Heart right ventricle (tissue), 16 donors: ENCODE results near the gene KNOP1. TPM values are rescaled to one million over a fixed set of nuclear protein-coding genes. Genes with fewer than 3 reads are reported as not detected.

Experiments used
- ATAC-seq, 8 donors: fragments of 200-7000 bp; cut with Tn5 transposase; one replicate each; pipeline ENCODE4 v1.9.1; 2020; ENCODE audit warnings: mild to moderate bottlenecking in 8 of 8, moderate library complexity in 8 of 8, moderate number of reproducible peaks in 1 of 8
- DNase-seq, 2 donors: peaks; one replicate each; pipeline ENCODE4 v3.0.0-alpha.2; 2020
- H3K27ac ChIP-seq, 10 donors: fragments of 200-600 bp; sonication (generic) in 2 of 10; one replicate each; pipeline versions ENCODE4 v1.5.0 to v1.8.0; 2020 to 2022; ENCODE audit warnings: mild to moderate bottlenecking in 3 of 10
- H3K27me3 ChIP-seq, 7 donors: fragments of 200-600 bp; one replicate each; pipeline ENCODE4 v1.8.0; 2021 to 2022; ENCODE audit warnings: mild to moderate bottlenecking in 2 of 7
- H3K36me3 ChIP-seq, 9 donors: fragments of 200-600 bp; sonication (generic) in 1 of 9; one replicate each; pipeline versions ENCODE4 v1.5.0 to v1.8.0; 2020 to 2022; ENCODE audit warnings: mild to moderate bottlenecking in 2 of 9
- H3K4me1 ChIP-seq, 9 donors: fragments of 200-600 bp; sonication (generic) in 1 of 9; one replicate each; pipeline versions ENCODE4 v1.5.0 to v1.8.0; 2020 to 2022; ENCODE audit warnings: mild to moderate bottlenecking in 4 of 9
- H3K4me3 ChIP-seq, 10 donors: fragments of 200-600 bp; sonication (generic) in 2 of 10; one replicate each; pipeline versions ENCODE4 v1.5.0 to v1.8.0; 2020 to 2022; ENCODE audit warnings: mild to moderate bottlenecking in 7 of 10, moderate library complexity in 2 of 10
- H3K9me3 ChIP-seq, 11 donors: fragments of 200-600 bp in 10 of 11; sonication (generic) in 2 of 11; one replicate each; pipeline versions ENCODE4 v1.5.0 to v1.8.0; 2013 to 2022; ENCODE audit warnings: mild to moderate bottlenecking in 2 of 11, control low read depth in 1 of 11, moderate library complexity in 1 of 11
- WGBS, 2 donors: extraction: QIAGEN DNeasy Blood & Tissue Kit; methylation state at CpG; one replicate each; pipeline ENCODE4 v1.1.7; 2013; ENCODE audit warnings: inconsistent platforms in 1 of 2; 5-methylcytosine and 5-hydroxymethylcytosine counted together
- intact Hi-C, 10 donors: fragments of 100-400 bp; cut with DNase I; formaldehyde crosslinking; loops; one replicate each; pipeline versions ENCODE4 v1.11.1 to v1.14.2; 2022
- polyA plus RNA-seq, 2 donors: library from polyadenylated mRNA; stranded (reverse); fragments of 200-250 nt; gene quantifications; one replicate each; pipeline ENCODE4 v1.2.3, GENCODE V29; 2013
- total RNA-seq, 10 donors: library from RNA; stranded (reverse); fragmentation: NEBNext Ultra II Directional in 3 of 10; extraction: Animal tissue kit (Norgen Biotek cat#: 25700) in 3 of 10; gene quantifications; one replicate each; pipeline versions ENCODE4 v1.2.1 to v1.2.4, GENCODE V29; 2021 to 2023
- TF ChIP-seq, protein P1 (sequence below), 9 donors: fragments of 200-600 bp; sonication (generic) in 2 of 9; IDR thresholded peaks; one replicate each; pipeline versions ENCODE4 v1.5.0 to v1.8.0; 2021 to 2022; ENCODE audit warnings: antibody characterized with exemption in 9 of 9, mild to moderate bottlenecking in 5 of 9, moderate library complexity in 1 of 9
- donor health status: Arrhythmogenic right ventricular cardiomyopathy.
- donor health status: ischemic (EF 13 %, LVEDD 7.1; RV severe dilation, severe dysfunction).
- donor health status: healthy with polysubstance abuse.
- donor health status: DM: no; HTN: yes; CAD: no.
- donor health status: DM: no; HTN: no; CAD: no.
- donor health status: ischemic (EF 25% LVEDD 6.9; RV normal size, moderate dysfunction).
- donor health status: ischemic (EF 25% LVEDD 5.7; RV mildly dilated, moderate dysfunction).
- donor health status: healthy.
- donor health status: DM: yes; HTN: yes; CAD: no.
- donor health status: Ischemic cardiomyopathy.
- donor health status: ischemic (EF 35%, LVEDD 5.7; RV mildly dilated, moderate dysfunction).
- donor health status: nonischemic (EF 11% LVEDD 7.7; RV severe dilation, severe dysfunction).
- donor health status: DM: yes; HTN: yes; CAD: no.
- donor health status: PGD.
- donor health status: ischemic (EF 29% LVEDD 5.4; RV normal size, mild dysfunction).
- donor health status: nonischemic (EF 23%, LVEDD 6.1; RV moderate dilation, normal function).

Gene KNOP1
- total and polyA plus RNA-seq, 12 donors: 4.5 to 25.7 (median 6.7) TPM

DNA sequence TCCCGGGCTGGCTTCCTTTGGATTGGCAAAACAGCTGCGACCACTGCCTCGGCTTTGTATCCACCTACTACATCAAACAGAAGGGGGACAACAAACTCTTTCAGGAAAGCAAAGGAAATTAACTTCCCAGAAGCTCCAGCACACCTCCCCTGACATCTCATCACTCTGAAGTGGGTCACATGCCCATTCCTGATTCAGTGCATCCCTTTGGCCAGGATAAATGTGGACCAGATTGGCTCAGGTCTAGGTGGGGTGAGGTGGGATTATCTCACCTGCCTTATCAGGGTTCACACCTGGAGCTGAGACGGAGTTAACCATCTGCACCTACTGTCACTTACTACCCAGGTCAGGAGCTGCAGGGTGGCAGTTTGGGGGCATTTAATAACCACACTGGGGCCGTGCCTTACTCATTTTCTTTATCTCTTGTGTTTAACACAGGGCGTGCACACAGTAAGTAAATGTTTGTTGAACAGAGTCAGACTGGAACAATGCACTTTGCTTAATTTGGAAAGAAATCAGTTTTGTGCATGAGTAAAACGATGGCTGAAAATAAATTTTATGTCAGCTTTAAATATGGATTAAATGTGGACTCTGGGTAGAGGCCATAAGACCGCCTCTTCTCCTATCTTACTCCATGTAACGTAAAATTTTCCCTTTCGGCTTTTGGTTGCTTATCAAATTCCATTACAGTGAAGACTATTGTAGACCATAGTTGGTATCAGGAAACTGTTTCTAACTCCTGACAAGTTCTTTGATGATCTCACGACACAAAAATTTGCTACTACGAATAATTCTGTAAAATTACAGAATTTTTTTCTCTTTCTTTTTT lies 36.0 kb upstream of the KNOP1 start:
- Histone ChIP-seq H3K36me3 (no peaks in the 10 kb centered on the region), H3K4me1 (peaks cover 0 to 83% (median 34%) of the 10 kb centered on the region in 9 donors), H3K27ac (peak overlapping the region; percentile 8 to 88 (median 80)), H3K27me3 (no peaks in the 10 kb centered on the region), H3K4me3 (no peak overlapping the region), H3K9me3 (no peaks in the 10 kb centered on the region)
- 58 to 62% methylated on average over 12 of the region's 12 CpGs for WGBS, 2 donors
- TF ChIP-seq, protein P1, sequence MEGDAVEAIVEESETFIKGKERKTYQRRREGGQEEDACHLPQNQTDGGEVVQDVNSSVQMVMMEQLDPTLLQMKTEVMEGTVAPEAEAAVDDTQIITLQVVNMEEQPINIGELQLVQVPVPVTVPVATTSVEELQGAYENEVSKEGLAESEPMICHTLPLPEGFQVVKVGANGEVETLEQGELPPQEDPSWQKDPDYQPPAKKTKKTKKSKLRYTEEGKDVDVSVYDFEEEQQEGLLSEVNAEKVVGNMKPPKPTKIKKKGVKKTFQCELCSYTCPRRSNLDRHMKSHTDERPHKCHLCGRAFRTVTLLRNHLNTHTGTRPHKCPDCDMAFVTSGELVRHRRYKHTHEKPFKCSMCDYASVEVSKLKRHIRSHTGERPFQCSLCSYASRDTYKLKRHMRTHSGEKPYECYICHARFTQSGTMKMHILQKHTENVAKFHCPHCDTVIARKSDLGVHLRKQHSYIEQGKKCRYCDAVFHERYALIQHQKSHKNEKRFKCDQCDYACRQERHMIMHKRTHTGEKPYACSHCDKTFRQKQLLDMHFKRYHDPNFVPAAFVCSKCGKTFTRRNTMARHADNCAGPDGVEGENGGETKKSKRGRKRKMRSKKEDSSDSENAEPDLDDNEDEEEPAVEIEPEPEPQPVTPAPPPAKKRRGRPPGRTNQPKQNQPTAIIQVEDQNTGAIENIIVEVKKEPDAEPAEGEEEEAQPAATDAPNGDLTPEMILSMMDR (IDR thresholded peaks at IDR 0.05): no peak
- ATAC-seq: peak in 7 of 8 donors; percentile 56 to 87 (median 69)
- DNase-seq: no peak
- intact Hi-C loops: loop anchor here in 2 of 10 donors (5.0 kb wide), 2 partner anchors 53 to 128 kb away; partner anchors contain the start of gene GPRC5B (in 1 of the 2)

DNA sequence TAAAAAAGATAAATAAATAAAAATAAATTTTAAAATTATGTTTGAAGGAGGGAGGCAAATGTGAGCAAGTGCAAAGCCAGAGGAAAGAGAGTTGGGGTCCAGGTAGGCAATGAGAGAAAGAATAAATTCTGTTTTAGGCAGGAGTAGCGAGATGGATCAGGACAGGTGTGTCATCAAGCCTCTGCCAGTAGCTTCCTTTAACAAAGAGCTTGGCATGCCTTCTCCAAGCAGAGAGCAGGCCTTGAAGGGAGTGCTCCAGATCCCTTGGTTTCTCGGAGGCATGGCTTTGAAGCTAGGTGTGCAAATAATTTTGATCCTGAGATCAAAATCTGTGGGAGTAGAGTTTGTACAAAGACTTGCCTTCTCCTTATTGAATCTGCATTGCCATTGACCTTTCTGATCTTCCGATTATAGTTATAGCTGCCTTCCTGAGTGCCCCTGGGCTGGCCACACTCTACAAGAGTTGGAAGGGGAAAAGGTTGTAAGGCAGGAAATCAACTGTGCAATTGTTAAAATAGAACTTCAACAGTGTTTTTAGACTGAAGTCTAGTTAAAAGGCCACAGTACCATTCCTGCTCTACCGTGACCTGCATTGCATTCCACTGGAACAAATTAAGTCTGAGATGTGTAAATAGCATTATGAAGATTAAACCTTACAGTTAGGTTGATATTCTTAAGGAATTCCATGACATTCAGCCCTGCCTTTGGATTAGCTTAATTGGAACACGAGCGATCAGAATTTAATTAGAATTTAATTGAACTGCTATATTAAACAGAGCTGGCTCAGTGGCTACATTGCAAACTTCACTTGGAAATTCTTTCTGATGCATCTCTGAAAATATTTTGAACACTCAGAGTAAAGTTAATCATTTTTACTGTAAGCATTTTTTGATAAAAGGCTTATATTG lies 33.7 kb upstream of the KNOP1 start:
- intact Hi-C loops: loop anchor here in 2 of 10 donors (5.0 kb wide), 2 partner anchors 56 to 131 kb away; partner anchors contain the start of gene GPRC5B (in 1 of the 2)
- no peaks in the 10 kb centered on the region for H3K36me3 ChIP-seq
- TF ChIP-seq, protein P1 (IDR thresholded peaks at IDR 0.05): no peak
- H3K27ac ChIP-seq: peak overlapping the region in 7 of 10 donors; percentile 35 to 88 (median 83)
- WGBS, 2 donors: 79 to 85% methylated on average over 6 of the region's 6 CpGs
- H3K9me3 ChIP-seq: no peaks in the 10 kb centered on the region
- H3K4me3 ChIP-seq: no peak overlapping the region
- DNase-seq (no peak), ATAC-seq (peak in 1 of 8 donors; percentile 16)
- no peaks in the 10 kb centered on the region for H3K27me3 ChIP-seq
- peaks cover 0 to 95% (median 32%) of the 10 kb centered on the region in 9 donors for H3K4me1 ChIP-seq

DNA sequence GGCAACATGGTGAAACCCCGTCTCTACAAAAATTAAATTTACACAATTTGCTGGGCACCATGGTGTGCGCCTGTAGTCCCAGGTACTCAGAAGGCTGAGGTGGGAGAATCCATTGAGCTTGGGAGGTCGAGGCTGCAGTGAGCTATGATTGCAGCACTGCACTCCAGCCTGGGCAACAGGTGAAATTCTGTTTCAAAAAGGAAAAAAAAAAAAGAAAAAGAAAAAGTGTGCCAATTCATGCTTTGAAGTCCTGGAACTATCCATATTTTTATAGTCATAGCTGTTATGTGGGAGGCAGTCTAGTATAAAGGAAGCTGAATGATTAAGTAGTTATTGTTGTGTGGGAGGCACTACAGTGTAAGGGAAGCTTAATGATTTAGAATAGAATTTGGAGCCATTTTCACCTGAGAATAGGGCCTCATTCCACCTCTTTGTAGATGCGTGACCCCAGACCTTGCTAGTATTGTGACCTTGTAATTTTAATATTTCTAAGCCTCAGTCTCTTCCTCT lies 31.6 kb upstream of the KNOP1 start:
- Histone ChIP-seq H3K4me3 (no peak overlapping the region), H3K27me3 (no peaks in the 10 kb centered on the region), H3K27ac (peak overlapping the region in 5 of 10 donors; percentile 18 to 88 (median 51)), H3K36me3 (no peaks in the 10 kb centered on the region), H3K4me1 (peaks cover 0 to 91% (median 34%) of the 10 kb centered on the region in 9 donors), H3K9me3 (no peaks in the 10 kb centered on the region)
- ATAC-seq (peak in 1 of 8 donors; percentile 35), DNase-seq (no peak)
- TF ChIP-seq, protein P1 (IDR thresholded peaks at IDR 0.05): no peak
- intact Hi-C loops: loop anchor here in 2 of 10 donors (5.0 kb wide), 2 partner anchors 58 to 133 kb away; partner anchors contain the start of gene GPRC5B (in 1 of the 2)
- WGBS, 2 donors: 91% methylated on average over 4 of the region's 4 CpGs
